Germinal center (tissue), 1 donor: ENCODE data around the gene CGNL1.

Source experiments
- DNase-seq: peaks from one replicate; pipeline ENCODE4 v3.0.0; 2012; ENCODE audit warnings: mixed read lengths, low spot score

CGNL1 gene

DNA sequence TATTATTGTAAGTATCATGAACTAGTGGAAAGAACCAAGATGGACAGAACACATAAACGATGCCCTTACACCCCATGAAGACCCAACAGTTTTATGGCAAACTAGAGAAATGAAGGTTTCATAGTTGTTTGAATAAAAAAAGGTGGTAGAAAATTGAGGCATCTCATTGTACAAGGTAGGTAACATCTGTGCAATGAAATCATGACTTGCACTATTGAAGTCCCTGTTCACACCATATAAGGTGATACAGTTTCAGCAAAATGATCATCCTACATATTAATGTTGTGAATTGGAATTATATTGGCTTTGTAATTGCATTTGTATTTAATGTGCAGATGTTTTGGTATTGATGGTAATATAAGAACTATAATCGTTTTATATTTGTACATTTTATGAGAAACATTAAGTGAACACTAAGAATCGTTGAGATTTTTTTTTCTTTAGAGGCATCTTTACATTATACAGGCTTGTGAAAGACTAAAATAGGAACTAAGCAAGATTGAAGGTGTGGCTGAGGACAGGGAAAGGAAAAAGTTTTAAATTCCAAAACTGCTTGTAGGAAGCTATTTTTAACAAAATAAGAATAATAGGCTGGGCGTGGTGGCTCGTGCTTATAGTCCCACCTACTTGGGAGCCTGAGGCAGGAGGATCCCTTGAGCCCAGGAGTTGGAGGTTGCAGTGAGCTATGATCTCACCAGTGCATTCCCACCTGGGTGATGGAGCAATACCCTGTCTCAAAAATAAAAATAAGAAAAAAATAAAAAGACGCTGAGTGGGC lies 48.5 kb downstream of the CGNL1 start:
- DNase-seq, result no peak

DNA sequence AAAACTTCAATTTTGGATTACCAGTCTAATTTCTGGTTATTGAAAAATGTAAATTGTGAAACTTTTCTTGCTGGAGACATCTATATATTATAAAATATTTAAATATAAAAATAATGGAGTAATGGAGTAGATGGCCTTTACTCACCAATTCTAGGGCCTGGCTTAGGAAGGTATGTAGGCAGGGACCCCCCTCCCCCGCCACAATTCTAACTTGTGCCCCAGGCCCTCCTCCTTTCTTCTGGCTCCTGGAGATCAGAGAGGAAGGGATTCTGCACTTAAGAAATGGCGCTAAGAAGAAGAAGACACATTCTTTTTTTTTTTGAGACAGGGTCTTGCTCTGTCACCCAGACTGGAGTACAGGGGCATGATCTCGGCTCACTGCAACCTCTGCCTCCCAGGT lies 49.5 kb downstream of the CGNL1 start:
- DNase-seq, result no peak

DNA sequence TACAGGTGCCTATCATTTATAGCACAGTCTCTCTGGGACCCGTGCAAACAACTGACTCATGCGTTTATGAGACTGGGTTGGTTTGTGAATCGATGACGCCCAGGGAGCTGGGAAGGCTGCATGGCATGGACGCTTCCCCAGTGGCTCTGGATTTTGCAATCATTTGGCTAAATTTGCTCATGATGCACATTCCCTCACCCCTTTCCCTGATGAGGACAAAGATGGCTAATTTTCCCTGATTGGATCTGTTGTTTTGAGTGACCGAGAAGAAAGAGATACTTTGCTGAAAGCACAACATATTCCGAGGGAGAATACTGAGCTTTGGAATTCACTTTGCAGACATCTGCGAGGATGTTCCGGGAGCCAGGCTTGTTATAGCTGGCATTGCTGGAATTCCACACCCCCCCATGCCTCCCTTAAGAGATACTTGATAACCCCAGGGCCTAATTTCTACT lies 51.1 kb downstream of the CGNL1 start:
- DNase-seq, result no peak

DNA sequence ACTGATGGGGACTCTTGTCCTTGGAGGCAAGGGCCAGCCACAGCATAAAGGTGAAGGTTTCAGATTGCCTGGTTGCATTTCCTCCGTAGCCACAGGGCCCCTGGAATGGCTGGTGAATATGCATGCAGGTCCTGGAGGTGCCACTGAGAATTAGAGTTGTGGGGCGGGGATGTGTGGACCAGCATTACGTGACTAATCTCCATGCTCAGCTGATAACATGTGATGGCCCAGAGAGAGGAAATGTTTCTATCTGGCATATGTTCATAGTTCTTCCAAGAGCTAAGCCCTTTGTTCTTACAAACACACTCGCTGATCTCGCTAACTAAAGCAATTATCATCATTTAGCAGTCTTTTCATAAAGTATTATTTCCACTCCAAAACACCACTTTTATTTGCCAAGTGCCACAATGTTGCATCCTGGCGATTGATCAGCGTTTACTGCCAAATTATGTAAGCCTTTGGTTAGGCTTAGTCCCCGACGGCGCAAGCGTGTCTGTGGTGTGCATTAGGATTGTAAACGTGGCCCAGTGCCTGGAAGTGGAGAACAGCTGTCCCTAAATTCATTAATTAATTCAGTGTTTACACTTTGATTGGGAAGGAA lies 55.9 kb downstream of the CGNL1 start:
- no peak for DNase-seq

GRCh38 chr15:57436166-57436565 lies 59.9 kb downstream of the CGNL1 start:
- DNase-seq, result no peak

DNA sequence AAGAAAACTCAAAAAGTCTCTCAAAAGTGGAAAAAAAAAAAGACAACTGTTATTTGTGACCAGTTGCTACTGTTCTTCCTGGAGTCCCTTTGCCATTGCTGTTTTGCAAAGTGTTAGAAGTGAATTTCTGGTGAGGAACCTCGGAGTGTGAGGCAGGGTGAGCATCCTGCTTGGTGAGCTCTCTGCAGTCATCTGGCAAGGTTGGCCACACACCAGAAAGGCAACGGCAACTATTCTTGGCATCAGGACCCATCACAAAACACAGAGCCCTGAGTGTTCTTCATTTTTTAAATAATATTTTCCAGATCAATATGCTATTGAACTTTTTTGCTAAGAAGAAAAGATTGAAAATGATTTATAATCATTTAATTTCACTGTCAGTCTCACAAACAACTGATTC lies 60.7 kb downstream of the CGNL1 start:
- no peak for DNase-seq

- DNase-seq, result no peak
Measured at GRCh38 chr15:57437564-57437963, 61.3 kb downstream of the CGNL1 start.

DNA sequence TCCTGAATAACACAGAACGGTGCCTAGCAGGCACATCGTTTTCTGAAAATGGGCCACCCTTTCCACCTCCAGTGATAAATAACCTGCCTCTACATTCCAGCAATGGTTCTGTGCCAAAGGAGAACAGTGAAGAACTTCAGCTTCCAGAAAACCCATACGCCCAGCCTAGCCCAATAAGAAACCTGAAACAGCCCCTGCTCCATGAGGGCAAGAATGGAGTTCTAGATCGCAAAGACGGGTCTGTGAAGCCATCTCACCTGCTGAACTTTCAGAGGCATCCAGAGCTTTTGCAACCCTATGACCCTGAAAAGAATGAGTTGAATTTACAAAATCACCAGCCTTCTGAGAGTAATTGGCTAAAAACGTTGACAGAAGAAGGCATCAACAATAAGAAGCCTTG lies 61.9 kb downstream of the CGNL1 start:
- no peak for DNase-seq

DNA sequence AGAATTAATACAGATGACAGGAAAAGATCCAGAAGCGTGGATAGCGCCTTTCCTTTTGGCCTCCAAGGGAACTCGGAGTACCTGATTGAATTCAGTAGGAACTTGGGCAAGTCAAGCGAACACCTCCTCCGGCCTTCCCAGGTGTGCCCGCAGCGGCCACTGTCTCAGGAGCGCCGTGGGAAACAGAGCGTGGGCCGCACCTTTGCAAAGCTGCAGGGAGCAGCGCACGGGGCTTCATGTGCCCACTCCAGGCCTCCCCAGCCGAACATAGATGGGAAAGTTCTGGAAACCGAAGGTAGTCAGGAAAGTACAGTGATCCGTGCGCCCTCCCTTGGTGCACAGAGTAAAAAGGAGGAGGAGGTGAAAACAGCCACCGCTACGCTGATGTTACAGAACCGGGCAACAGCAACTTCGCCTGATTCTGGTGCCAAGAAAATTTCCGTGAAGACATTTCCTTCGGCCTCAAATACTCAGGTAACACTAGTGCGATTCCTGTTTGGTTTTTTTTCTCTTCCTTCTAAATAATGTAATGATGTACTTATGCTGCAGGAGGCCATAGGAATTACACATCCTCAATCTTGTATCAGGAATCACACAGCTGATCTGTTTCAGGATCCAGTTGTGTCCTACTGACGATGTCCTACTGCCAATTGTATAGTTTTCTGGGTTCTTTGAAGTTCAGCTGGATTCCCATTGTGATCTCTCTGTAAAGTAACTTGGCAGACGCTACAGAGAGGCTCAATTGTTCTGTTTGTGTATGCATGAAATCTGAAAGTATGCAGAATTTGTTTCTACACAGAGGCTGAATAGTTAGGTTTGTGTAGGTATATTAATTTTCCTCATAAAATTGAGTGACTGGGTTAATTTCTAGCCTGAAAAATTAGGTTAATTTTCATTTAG lies 63.1 kb downstream of the CGNL1 start:
- no peak for DNase-seq

DNA sequence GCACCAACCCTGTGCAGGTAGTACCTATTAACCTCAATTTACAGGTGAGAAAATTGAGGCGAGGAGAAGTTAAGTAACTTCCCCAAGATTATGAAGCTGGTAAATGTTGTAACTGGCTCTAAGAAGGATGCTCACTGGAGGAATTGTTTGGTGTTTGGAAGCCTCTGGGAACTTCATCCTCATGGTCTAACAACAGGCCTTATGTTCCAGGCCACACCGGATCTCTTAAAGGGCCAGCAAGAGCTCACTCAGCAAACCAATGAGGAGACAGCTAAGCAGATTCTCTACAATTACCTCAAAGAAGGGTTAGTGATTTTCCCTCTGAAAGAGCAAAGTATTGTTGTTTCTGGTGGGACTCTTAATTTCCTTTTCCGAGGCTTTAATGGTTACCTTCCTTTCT lies 63.9 kb downstream of the CGNL1 start:
- no peak for DNase-seq

DNA sequence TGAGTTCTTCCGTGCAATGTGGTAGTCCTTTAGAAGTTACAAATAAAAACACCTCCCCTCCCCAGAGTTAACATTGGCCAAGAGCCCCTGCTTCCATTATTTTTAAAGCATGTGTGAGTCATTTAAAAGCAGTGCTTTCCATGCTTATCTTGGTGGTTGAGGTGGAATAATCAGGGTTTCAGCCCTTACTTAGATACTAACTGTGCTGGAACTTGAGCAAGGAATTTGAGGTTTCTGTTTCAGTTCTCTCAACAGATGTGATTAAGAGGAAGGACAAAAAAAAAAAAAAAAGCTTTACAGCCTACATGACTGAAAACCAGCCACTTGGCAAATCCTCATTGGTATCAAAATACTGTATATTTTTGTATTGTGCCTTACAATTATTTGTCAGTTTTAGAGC lies 64.5 kb downstream of the CGNL1 start:
- no peak for DNase-seq

- DNase-seq, result no peak
Measured at GRCh38 chr15:57442335-57442734, 66.0 kb downstream of the CGNL1 start.

GRCh38 chr15:57443486-57443885 lies 67.2 kb downstream of the CGNL1 start:
- no peak for DNase-seq

DNA sequence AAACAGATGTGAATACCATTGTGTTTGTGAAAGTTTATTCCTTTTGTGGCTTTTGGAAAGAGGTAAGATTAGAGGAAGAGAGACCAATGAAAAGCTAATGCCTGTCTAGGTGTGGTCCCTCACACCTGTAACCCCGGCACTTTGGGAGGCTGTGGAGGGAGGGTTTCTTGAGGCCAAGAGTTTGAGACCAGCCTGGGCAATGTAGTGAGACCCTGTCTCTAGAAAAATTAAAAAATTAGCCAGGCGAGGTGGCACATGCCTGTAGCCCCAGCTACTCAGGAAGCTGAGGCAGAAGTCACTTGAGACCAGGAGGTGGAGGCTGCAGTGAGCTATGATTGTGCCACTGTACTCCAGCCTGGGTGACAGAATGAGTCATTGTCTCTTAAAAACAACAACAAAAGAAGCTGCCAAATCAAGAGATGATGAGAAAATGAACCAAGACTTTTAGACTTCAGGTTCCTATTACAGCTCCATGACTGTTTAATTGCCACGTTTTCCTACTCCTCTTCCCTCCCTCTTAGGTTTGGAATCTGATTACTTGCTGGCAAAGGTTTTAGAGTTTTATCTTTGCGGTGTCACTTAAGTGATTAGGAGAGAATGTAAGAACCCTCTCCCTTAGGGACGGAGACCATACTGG lies 68.7 kb downstream of the CGNL1 start:
- DNase-seq, result no peak

DNA sequence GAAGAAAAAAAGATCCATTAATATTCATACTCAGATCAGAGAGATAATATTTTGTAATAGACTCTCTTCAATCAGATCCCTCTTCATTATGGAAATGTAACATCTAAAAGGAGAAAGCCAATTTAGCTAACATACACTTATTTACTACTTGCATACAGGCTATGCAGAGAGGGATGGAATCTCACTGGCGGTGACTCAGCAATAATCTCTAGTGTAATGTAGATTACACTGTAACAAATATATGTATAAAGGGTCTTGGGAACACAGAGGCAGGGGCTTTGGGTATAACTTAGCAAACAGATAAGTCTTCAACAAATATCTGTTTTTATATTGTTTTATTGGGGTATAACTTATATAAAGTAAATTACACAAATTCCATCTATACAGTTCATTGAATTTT lies 69.6 kb downstream of the CGNL1 start:
- no peak for DNase-seq

DNA sequence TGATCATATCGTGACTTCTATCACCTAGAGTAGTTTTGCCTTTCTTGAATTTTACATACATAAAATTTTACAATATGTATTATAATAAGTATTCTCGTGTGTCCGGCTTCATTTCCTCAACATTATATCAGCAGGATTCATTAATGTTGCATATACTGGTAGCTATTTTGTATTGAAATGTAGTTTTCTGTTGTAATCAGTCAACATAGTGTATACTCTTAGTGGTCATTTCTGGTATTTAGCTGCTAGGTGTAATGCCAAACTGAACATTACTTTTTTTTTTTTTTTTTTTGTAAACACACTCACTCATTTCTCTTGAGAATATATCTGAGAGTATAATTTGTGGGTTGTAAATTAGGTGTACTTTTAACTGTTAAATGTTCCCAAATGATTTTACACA lies 70.1 kb downstream of the CGNL1 start:
- DNase-seq, result no peak

DNA sequence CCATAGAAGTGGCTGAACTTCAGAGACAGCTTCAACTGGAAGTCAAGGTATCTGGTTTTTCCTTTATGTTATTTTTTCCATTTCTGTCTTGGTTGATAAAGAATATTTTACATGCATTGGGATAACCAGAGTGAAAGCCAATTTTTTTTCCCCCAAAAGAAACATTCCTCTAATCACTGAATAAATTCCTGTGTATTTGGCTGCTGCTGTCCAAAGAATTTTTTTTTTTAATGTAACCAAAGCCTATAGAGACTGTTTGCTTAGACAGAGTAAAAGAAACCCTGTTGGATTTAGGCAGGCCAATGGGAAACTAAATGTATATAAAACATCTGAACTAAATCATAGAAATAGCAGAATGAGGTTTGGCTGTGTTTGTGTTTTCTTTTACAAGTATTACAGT lies 75.2 kb downstream of the CGNL1 start:
- DNase-seq, result no peak

- DNase-seq, result no peak
Measured at GRCh38 chr15:57452090-57452754, 75.9 kb downstream of the CGNL1 start.

DNA sequence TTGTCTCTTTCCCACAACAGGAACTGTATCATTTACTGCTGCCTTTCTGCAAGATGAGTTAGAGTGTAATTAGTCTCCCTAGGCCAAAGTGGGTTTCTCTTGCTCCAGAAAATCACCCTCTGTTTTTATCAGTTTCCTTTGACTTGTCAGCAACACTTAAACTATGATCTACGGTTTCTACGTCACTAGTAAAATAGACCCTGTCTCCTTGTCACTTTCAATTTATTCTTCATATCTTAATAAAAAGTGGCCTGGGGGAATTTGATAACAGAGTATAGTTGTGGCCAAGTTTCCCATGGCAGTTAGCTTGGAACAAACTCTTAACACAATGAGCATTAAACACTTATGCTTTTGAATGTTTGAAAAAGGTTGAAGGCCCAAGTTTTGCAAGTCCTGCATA lies 79.6 kb downstream of the CGNL1 start:
- no peak for DNase-seq

DNA sequence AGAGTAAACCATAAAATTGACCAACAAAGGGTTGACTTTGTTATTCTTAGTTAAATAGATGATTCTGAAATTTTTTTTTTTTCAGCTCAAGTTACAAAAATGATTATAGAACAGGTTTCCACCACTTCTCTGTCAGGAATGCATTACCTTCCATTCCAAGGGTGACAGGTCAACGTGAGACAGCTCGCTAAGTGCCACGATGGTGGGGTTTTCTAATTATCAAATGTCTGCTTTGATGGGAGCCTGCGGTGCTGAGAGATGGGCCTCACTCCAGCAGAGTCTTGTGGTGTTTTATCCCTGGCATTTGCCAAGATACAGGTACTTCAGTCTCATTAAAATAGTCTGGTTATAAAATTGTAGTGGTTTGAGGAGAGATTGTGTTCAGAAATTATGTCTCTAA lies 80.3 kb downstream of the CGNL1 start:
- DNase-seq, result no peak

GRCh38 chr15:57457726-57458125 lies 81.4 kb downstream of the CGNL1 start:
- DNase-seq, result no peak

DNA sequence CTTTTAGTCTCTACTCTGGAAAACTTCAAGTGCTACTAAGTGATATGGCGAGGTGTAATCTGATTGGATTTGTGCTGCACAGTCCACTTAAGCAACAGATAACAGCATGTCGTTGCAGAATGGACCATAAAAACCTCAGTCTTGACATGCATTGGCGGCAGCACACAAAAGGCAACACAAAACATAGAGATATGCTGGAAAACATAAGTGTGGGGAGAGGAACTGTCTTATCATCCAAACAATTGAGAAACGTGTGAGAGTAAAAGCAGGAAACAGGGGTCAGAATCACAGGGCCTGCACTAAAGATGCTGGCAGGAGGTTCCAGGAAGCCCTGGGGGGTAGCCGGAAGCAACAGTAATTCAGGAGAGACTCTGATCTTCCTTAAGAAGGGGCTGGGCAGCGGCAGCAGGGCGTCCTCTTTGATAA lies 82.1 kb downstream of the CGNL1 start:
- DNase-seq, result no peak
